A549 treated with AZD2906 at 1 μM for 4 hours (cell line): ENCODE results near the gene OSTC. TPM values are rescaled to one million over a fixed set of nuclear protein-coding genes. Genes with fewer than 3 reads are reported as not detected.

Source experiments
- total RNA-seq: library from RNA; stranded (reverse); fragments of 200-300 nt; extraction: Qiagen RNA extraction; gene quantifications from 5 replicates; pipeline ENCODE4 v1.2.3, GENCODE V29; 2022

Gene OSTC
- 90.5 to 104 TPM (median 92.7 TPM) in 5 replicates for total RNA-seq

GRCh38 chr4:108650212-108651013, at the start of gene OSTC:
Gene OSTC (plus strand): TSS chr4:108650599. CDS start chr4:108650656, 57 bp downstream.

GRCh38 chr4:108620101-108620932, 30.1 kb upstream of the OSTC start, which contains the start of gene RPL34:
Gene RPL34 (plus strand): TSS chr4:108620576. CDS start chr4:108621960, 1,384 bp downstream.

Other genes starting within 250 kb of the OSTC start
- 834 to 923 TPM (median 856 TPM) in 5 replicates for gene RPL34, start 30.0 kb upstream of the OSTC start, total RNA-seq
- 0.05 to 0.07 TPM in 2 of 5 replicates, not detected in the others for gene ETNPPL, start 112.5 kb downstream of the OSTC start, total RNA-seq